ENCODE data around the gene ALMS1.

DNA sequence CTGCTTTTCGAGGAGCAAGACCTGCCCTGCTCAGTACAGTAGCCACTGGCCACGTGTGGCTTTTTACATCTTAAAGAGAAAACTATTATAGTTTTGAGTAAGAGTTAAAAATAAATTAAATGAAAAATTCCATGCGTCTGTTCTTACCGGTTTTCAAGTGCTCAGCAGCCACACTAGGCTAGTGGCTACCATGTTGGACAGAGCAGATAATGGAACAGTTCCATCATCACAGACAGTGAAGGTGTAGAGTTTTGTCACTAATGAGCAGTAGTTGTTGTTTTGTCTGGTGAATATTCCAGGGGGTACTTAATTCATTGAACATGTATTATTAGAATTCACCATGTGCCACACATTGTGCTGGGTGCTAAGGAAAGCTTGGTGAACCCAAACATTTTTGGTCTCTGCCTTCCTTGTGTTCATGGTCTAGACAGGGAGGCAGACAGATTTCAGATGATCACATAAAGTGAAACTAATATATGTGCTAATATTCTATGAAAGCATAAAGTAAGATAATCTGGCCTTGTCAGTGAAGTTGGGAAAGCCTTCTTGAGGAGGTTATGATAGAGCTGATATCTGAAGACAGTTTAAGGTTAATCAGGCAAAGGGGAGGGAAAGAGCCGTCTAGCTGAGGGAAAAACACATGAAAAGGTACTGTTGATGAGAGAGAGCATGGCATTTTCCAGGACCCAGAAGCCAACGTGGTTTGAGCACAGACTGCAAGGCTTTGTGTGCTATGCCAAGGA, 1.4 kb downstream of the ALMS1 start:
- TF ChIP-seq, protein P1, sequence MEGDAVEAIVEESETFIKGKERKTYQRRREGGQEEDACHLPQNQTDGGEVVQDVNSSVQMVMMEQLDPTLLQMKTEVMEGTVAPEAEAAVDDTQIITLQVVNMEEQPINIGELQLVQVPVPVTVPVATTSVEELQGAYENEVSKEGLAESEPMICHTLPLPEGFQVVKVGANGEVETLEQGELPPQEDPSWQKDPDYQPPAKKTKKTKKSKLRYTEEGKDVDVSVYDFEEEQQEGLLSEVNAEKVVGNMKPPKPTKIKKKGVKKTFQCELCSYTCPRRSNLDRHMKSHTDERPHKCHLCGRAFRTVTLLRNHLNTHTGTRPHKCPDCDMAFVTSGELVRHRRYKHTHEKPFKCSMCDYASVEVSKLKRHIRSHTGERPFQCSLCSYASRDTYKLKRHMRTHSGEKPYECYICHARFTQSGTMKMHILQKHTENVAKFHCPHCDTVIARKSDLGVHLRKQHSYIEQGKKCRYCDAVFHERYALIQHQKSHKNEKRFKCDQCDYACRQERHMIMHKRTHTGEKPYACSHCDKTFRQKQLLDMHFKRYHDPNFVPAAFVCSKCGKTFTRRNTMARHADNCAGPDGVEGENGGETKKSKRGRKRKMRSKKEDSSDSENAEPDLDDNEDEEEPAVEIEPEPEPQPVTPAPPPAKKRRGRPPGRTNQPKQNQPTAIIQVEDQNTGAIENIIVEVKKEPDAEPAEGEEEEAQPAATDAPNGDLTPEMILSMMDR (IDR thresholded peaks at IDR 0.05): no peak
- no peak for TF ChIP-seq POLR2A (IDR thresholded peaks at IDR 0.05)
